Brain microvascular endothelial cell (primary cell): ENCODE data around the gene COL28A1.

Experiments
- DNase-seq: peaks from one replicate; pipeline ENCODE4 v3.0.0-alpha.2; 2020
- H3K27ac ChIP-seq: fragments of 250-450 bp; sonication (Bioruptor Pico); 2 replicates; pipeline ENCODE4 v1.5.1; 2020; ENCODE audit warnings: mild to moderate bottlenecking, moderate library complexity
- H3K27me3 ChIP-seq: fragments of 250-450 bp; sonication (Bioruptor Pico); replicated peaks from 2 replicates; pipeline ENCODE4 v1.5.1; 2020; ENCODE audit warnings: mild to moderate bottlenecking
- H3K36me3 ChIP-seq: fragments of 250-450 bp; sonication (Bioruptor Pico); replicated peaks from 2 replicates; pipeline ENCODE4 v1.5.1; 2020; ENCODE audit warnings: mild to moderate bottlenecking
- H3K4me3 ChIP-seq: 2 replicates; pipeline ENCODE4 v1.5.1; 2011; ENCODE audit warnings: low read depth, mild to moderate bottlenecking, control low read depth, low read length, moderate library complexity
- in situ Hi-C: cut with HindIII; loops from 2 replicates; pipeline ENCODE4 v1.10.0; 2017; ENCODE audit warnings: low sequenced_read_pairs, low pct_ligation_motif_present
- TF ChIP-seq, protein P1 (sequence below): IDR thresholded peaks from 2 replicates; pipeline ENCODE4 v1.5.1; 2011; ENCODE audit warnings: low read depth, mild to moderate bottlenecking, moderate library complexity, low read length, control low read depth, inconsistent platforms; ENCODE audit errors: missing control alignments

The COL28A1 gene

DNA sequence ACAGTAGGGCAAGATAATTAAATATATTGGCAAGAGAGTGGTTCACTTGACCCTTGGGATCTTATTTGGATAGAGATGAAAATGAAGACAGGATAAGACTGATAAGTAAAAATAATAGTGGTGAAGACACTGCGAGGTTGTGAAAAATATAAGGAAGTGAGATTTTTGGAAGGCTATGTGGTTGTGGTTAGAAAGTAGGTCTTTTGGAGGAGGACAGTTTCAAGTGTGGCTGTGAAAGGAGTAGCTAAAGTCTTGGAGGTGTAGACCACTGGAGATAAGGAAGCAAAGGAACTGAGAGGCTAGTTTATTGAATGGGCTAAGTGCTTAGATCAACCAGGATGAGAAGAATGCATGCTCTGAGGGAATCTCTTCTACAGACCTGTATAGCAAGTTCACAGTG is 42.2 kb upstream of the COL28A1 start:
- no peak for DNase-seq
- Histone ChIP-seq H3K36me3 (peaks cover 3% of the 10 kb centered on the region), H3K4me3 (no peak overlapping the region), H3K27ac (no peak overlapping the region), H3K27me3 (no peaks in the 10 kb centered on the region)
- in situ Hi-C loops: no loop called here
- TF ChIP-seq, protein P1, sequence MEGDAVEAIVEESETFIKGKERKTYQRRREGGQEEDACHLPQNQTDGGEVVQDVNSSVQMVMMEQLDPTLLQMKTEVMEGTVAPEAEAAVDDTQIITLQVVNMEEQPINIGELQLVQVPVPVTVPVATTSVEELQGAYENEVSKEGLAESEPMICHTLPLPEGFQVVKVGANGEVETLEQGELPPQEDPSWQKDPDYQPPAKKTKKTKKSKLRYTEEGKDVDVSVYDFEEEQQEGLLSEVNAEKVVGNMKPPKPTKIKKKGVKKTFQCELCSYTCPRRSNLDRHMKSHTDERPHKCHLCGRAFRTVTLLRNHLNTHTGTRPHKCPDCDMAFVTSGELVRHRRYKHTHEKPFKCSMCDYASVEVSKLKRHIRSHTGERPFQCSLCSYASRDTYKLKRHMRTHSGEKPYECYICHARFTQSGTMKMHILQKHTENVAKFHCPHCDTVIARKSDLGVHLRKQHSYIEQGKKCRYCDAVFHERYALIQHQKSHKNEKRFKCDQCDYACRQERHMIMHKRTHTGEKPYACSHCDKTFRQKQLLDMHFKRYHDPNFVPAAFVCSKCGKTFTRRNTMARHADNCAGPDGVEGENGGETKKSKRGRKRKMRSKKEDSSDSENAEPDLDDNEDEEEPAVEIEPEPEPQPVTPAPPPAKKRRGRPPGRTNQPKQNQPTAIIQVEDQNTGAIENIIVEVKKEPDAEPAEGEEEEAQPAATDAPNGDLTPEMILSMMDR: no peak

DNA sequence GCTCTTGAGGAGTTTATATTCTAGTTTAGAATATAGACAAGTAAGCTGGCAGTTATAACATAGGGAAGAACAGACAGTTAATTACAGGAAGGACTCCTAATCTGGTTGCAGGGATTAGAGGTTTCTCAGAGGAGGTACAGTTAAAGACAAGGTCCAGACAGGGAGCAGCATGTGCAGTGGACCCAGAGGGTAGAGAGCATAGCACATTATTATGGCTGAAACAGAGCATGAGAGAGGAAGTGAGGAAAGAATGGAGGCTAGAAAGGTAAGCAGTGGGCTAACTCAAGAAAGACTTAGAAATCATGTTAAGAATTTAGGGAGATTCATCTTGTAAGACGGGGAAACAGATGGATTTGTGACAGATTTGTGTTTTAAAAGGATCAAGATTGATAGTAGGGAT is 40.7 kb upstream of the COL28A1 start:
- H3K4me3 ChIP-seq: no peak overlapping the region
- H3K36me3 ChIP-seq: peaks cover 5% of the 10 kb centered on the region
- no peak overlapping the region for H3K27ac ChIP-seq
- no peaks in the 10 kb centered on the region for H3K27me3 ChIP-seq
- TF ChIP-seq, protein P1: no peak
- DNase-seq: no peak
- in situ Hi-C loops: no loop called here

DNA sequence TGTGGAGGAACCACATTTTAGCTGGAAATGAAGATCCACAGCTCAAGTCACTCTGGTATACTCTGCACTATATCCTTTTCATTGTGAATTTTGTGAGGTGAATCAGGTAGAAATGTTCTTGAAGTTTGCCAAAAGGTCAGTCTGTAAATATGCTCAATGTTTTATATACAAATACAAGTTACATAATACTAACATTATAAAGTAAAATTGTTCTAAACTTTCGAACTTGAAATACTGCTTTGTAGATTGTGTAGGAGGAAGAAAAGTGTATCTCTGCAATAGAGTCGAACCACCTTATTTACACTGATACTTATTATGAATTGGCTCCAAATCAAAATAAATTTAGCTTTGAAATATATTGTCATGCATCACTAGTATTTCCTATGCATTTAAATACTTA is 38.0 kb upstream of the COL28A1 start:
- in situ Hi-C loops: no loop called here
- TF ChIP-seq, protein P1: no peak
- Histone ChIP-seq H3K36me3 (peaks cover 5% of the 10 kb centered on the region), H3K27ac (no peak overlapping the region), H3K27me3 (no peaks in the 10 kb centered on the region), H3K4me3 (no peak overlapping the region)
- no peak for DNase-seq

DNA sequence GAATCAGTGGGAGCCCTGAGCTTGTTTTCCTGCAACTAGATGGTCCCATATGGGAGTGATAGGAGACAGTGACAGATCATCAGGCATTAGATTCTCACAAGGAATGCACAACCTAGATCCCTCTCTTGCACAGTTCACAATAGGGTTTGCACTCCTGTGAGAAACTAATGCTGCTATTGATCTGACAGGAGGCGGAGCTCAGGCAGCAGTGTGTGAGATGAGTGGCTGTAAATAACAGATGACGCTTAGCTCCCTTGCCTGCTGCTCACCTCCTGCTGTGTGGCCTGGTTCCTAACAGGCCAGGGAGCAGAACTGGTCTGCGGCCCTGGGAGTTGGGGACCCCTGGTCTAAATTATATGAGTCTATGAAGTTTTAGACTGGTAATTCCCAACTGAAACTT is 34.9 kb upstream of the COL28A1 start:
- in situ Hi-C loops: no loop called here
- no peak for DNase-seq
- no peaks in the 10 kb centered on the region for H3K27me3 ChIP-seq
- H3K36me3 ChIP-seq: peaks cover 5% of the 10 kb centered on the region
- no peak overlapping the region for H3K27ac ChIP-seq
- TF ChIP-seq, protein P1: no peak
- no peak overlapping the region for H3K4me3 ChIP-seq

DNA sequence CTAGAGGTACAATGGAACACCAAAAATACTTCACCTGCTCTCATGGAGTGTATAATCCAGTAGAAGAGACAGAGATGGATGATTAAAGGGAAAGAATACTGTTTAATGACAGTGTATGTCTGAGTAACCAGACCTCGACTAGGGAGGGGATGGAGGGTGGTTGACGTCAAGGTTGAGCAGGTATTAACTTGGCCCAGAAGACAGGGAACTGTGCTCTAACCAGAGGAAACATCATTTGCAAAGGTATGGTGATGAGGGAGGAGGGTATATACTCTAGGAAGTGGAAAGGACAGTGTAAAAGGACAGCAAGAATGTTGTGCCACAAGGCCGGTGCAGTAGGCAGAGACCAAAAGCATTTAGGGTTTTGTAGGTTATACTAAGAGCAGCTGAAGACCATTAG is 33.9 kb upstream of the COL28A1 start:
- no peak for DNase-seq
- TF ChIP-seq, protein P1: no peak
- H3K27ac ChIP-seq: no peak overlapping the region
- no peaks in the 10 kb centered on the region for H3K27me3 ChIP-seq
- H3K4me3 ChIP-seq: no peak overlapping the region
- in situ Hi-C loops: no loop called here
- peaks cover 5% of the 10 kb centered on the region for H3K36me3 ChIP-seq

GRCh38 chr7:7569081-7569527 is 33.4 kb upstream of the COL28A1 start:
- peaks cover 5% of the 10 kb centered on the region for H3K36me3 ChIP-seq
- in situ Hi-C loops: no loop called here
- no peak overlapping the region for H3K4me3 ChIP-seq
- no peaks in the 10 kb centered on the region for H3K27me3 ChIP-seq
- no peak for DNase-seq
- no peak overlapping the region for H3K27ac ChIP-seq
- TF ChIP-seq, protein P1: no peak
